Caco-2 (cell line): Measurements from ENCODE around the gene OR8U1. TPM values are rescaled to one million over a fixed set of nuclear protein-coding genes. Genes with fewer than 3 reads are reported as not detected.

Experiments
- BruUV-seq: library from RNA; stranded (reverse); fragments of 400-500 nt; replicated peaks from 2 replicates; lab custom pipeline; 2021; lab: Mats Ljungman, UMichigan
- CTCF ChIA-PET: fragments of 300-600 bp; sonication (Branson Sonifier 250); formaldehyde crosslinking; loops from one replicate; lab custom pipeline; 2022; ENCODE audit warnings: antibody characterized with exemption; lab: Charles Lee
- POLR2A ChIA-PET: fragments of 300-600 bp; sonication (Branson Sonifier 250); formaldehyde crosslinking; loops from one replicate; lab custom pipeline; 2022; ENCODE audit warnings: antibody characterized with exemption; lab: Charles Lee
- DNase-seq, 2 experiments: peaks; one replicate each; pipeline versions ENCODE4 v3.0.0 to v3.0.0-alpha.2; 2020 to 2022
- H3K27me3 ChIP-seq: replicated peaks from 2 replicates; pipeline ENCODE4 v1.6.0; 2011; ENCODE audit warnings: low read length; ENCODE audit not compliant: control insufficient read depth, insufficient read depth
- H3K36me3 ChIP-seq: 2 replicates; pipeline ENCODE4 v1.5.1; 2011; ENCODE audit warnings: low read length; ENCODE audit not compliant: control insufficient read depth, insufficient read depth
- H3K4me1 ChIP-seq: fragments of 250-450 bp; sonication (Bioruptor Pico); 2 replicates; pipeline ENCODE4 v1.5.1; 2020; ENCODE audit warnings: mild to moderate bottlenecking
- H3K4me3 ChIP-seq: 2 replicates; pipeline ENCODE4 v1.5.1; 2011; ENCODE audit warnings: low read depth, mild to moderate bottlenecking, control low read depth, low read length
- H3K9me3 ChIP-seq: fragments of 250-450 bp; sonication (Bioruptor Pico); 2 replicates; pipeline ENCODE4 v1.5.1; 2020; ENCODE audit warnings: mild to moderate bottlenecking, moderate library complexity
- H3K27ac Mint-ChIP-seq: one replicate; pipeline ENCODE4 v1.8.0; 2022; ENCODE audit warnings: mixed read lengths; ENCODE audit not compliant: unreplicated experiment
- H3K27me3 Mint-ChIP-seq: one replicate; pipeline ENCODE4 v1.8.0; 2022; ENCODE audit warnings: mixed read lengths; ENCODE audit not compliant: insufficient read depth, unreplicated experiment
- H3K36me3 Mint-ChIP-seq: one replicate; pipeline ENCODE4 v1.8.0; 2022; ENCODE audit warnings: mild to moderate bottlenecking, mixed read lengths; ENCODE audit not compliant: insufficient read depth, unreplicated experiment
- H3K4me1 Mint-ChIP-seq: one replicate; pipeline ENCODE4 v1.8.0; 2022; ENCODE audit warnings: low read depth, mixed read lengths; ENCODE audit not compliant: unreplicated experiment
- H3K4me3 Mint-ChIP-seq: one replicate; pipeline ENCODE4 v1.8.0; 2022; ENCODE audit warnings: mild to moderate bottlenecking, moderate library complexity, mixed read lengths; ENCODE audit not compliant: unreplicated experiment
- H3K9me3 Mint-ChIP-seq: one replicate; pipeline ENCODE4 v1.8.0; 2022; ENCODE audit warnings: mixed read lengths; ENCODE audit not compliant: unreplicated experiment
- intact Hi-C: fragments of 100-400 bp; cut with micrococcal nuclease; formaldehyde crosslinking; loops from one replicate; pipeline ENCODE4 v1.10.0; 2022; ENCODE audit not compliant: unreplicated experiment
- total RNA-seq: library from RNA; stranded (reverse); gene quantifications from 2 replicates; pipeline ENCODE4 v1.2.3, GENCODE V29; 2022
- TF ChIP-seq, protein P1 (sequence below), 2 experiments: fragments of 200-600 bp in 1 of 2; IDR thresholded peaks; 1 replicate in 1 of 2; 2 replicates in 1 of 2; pipeline versions ENCODE4 v1.5.1 to v1.8.0; 2011 to 2022; ENCODE audit warnings: antibody characterized with exemption in 1 of 2, control low read depth in 1 of 2, inconsistent platforms in 1 of 2, low read depth in 1 of 2, low read length in 1 of 2, mild to moderate bottlenecking in 1 of 2, moderate library complexity in 1 of 2; ENCODE audit not compliant: insufficient read depth in 1 of 2, severe bottlenecking in 1 of 2, unreplicated experiment in 1 of 2

The OR8U1 gene
- total RNA-seq, 1 experiment from 2014 or later: not detected

DNA sequence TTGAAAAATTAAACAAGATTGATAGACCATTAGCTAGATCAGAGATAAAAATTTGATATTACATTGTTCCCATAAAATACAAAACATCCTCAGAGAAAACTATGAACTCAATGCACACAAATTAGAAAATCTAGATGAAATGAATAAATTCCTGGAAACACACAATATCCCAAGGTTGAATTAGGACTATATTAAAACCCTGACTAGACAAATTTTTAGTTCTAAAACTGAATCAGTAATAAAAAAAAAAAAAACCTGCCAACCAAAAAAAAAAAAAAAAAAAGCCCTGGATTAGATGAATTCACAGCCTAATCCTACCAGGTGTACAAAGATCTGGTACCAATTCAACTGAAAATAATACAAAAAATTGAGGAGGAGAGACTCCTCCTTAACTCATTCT, 35.1 kb upstream of the OR8U1 start:
- no peak overlapping the region for H3K27ac Mint-ChIP-seq
- ChIA-PET CTCF (no interaction called here), POLR2A (no interaction called here)
- Histone ChIP-seq H3K36me3 (no peaks in the 10 kb centered on the region), H3K9me3 (no peaks in the 10 kb centered on the region), H3K27me3 (no peaks in the 10 kb centered on the region), H3K4me1 (no peaks in the 10 kb centered on the region), H3K4me3 (no peak overlapping the region)
- BruUV-seq: no TSS peak
- H3K36me3 Mint-ChIP-seq: no peaks in the 10 kb centered on the region
- no peak overlapping the region for H3K4me3 Mint-ChIP-seq
- no peak for DNase-seq
- H3K4me1 Mint-ChIP-seq: no peaks in the 10 kb centered on the region
- intact Hi-C loops: no loop called here
- TF ChIP-seq, protein P1, sequence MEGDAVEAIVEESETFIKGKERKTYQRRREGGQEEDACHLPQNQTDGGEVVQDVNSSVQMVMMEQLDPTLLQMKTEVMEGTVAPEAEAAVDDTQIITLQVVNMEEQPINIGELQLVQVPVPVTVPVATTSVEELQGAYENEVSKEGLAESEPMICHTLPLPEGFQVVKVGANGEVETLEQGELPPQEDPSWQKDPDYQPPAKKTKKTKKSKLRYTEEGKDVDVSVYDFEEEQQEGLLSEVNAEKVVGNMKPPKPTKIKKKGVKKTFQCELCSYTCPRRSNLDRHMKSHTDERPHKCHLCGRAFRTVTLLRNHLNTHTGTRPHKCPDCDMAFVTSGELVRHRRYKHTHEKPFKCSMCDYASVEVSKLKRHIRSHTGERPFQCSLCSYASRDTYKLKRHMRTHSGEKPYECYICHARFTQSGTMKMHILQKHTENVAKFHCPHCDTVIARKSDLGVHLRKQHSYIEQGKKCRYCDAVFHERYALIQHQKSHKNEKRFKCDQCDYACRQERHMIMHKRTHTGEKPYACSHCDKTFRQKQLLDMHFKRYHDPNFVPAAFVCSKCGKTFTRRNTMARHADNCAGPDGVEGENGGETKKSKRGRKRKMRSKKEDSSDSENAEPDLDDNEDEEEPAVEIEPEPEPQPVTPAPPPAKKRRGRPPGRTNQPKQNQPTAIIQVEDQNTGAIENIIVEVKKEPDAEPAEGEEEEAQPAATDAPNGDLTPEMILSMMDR (IDR thresholded peaks at IDR 0.05; ENCODE audit: insufficient read depth in 1 of 2, low read depth in 1 of 2, low read length in 1 of 2, severe bottlenecking in 1 of 2, unreplicated experiment in 1 of 2): no peak
- no peaks in the 10 kb centered on the region for H3K9me3 Mint-ChIP-seq
- no peaks in the 10 kb centered on the region for H3K27me3 Mint-ChIP-seq

DNA sequence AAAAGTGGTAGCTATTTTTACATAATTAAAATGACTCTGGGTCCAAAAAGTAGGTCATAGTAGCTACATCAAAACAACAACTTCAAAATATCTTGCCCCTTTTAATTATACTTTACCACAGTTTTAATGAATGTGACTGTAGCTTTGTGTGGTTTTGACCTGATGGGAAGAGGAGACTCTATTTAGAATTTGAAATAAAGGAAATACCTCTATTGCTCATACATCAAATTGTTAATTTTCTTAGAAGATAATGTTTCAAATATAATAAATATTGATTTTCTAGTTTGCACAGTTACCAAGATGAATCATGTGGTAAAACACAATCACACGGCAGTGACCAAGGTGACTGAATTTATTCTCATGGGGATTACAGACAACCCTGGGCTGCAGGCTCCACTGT, 29.7 kb upstream of the OR8U1 start, which contains the start of gene OR8K1:
TSS of gene OR8K1 (plus strand) at position 301 of the 400 bp plus-strand sequence. CDS start at position 301, 0 bp downstream.
- no peaks in the 10 kb centered on the region for H3K36me3 Mint-ChIP-seq
- BruUV-seq: no TSS peak
- no peaks in the 10 kb centered on the region for H3K4me1 ChIP-seq
- no peak within 1 kb of the TSS for H3K4me3 ChIP-seq
- no peaks in the 10 kb centered on the region for H3K9me3 ChIP-seq
- TF ChIP-seq, protein P1 (IDR thresholded peaks at IDR 0.05; ENCODE audit: insufficient read depth in 1 of 2, low read depth in 1 of 2, low read length in 1 of 2, severe bottlenecking in 1 of 2, unreplicated experiment in 1 of 2): no peak
- ChIA-PET CTCF (no interaction called here), POLR2A (no interaction called here)
- intact Hi-C loops: no loop called here
- no peaks in the 10 kb centered on the region for H3K9me3 Mint-ChIP-seq
- no peaks in the 10 kb centered on the region for H3K36me3 ChIP-seq
- H3K27me3 Mint-ChIP-seq: peaks cover 3% of the 10 kb centered on the region
- H3K27ac Mint-ChIP-seq: no peak within 1 kb of the TSS
- no peak for DNase-seq
- no peaks in the 10 kb centered on the region for H3K27me3 ChIP-seq
- H3K4me3 Mint-ChIP-seq: no peak within 1 kb of the TSS
- no peaks in the 10 kb centered on the region for H3K4me1 Mint-ChIP-seq

DNA sequence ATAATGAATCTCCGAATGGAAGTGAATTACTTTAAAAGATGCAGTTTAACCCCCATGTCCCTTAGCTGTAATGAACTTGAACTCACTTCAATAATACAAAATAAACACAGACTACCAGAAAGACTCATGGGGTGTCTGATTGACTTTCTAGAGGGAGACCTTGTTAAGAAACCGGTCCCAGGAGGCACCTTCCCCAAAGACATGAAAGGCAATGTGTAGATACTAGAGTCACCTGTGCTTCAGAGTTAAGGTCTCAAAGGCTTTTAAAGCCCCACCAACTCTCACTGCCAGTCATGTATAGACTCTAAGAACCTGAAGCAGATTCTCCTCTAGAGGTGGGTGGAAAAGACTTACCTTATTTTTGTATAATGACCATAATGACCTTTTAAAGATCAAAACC, 21.4 kb upstream of the OR8U1 start, which contains the start of gene OR8J1:
TSS of gene OR8J1 (plus strand) at position 301 of the 400 bp plus-strand sequence. CDS start 5,956 bp downstream, outside the sequence.
- Mint-ChIP-seq H3K36me3 (no peaks in the 10 kb centered on the region), H3K27ac (no peak within 1 kb of the TSS), H3K9me3 (no peaks in the 10 kb centered on the region), H3K4me3 (no peak within 1 kb of the TSS), H3K27me3 (no peaks in the 10 kb centered on the region), H3K4me1 (no peaks in the 10 kb centered on the region)
- BruUV-seq: no TSS peak
- Histone ChIP-seq H3K4me3 (no peak within 1 kb of the TSS), H3K4me1 (no peaks in the 10 kb centered on the region), H3K27me3 (no peaks in the 10 kb centered on the region), H3K36me3 (no peaks in the 10 kb centered on the region), H3K9me3 (no peaks in the 10 kb centered on the region)
- intact Hi-C loops: no loop called here
- ChIA-PET POLR2A (no interaction called here), CTCF (no interaction called here)
- DNase-seq: no peak
- TF ChIP-seq, protein P1 (IDR thresholded peaks at IDR 0.05; ENCODE audit: insufficient read depth in 1 of 2, low read depth in 1 of 2, low read length in 1 of 2, severe bottlenecking in 1 of 2, unreplicated experiment in 1 of 2): no peak
